HG02970 (cell line): ENCODE data around the gene ZNF362.
"Not testable (repeated sequence)": the region's sequence is repeated elsewhere in the genome, so short reads cannot be mapped to it uniquely, and the experiment has no call there.

Experiments used
- ATAC-seq: cut with Tn5 transposase; IDR thresholded peaks from one replicate; pipeline ENCODE4 v1.9.1; 2021; ENCODE audit warnings: mild to moderate bottlenecking, moderate library complexity, moderate number of reproducible peaks; ENCODE audit not compliant: unreplicated experiment, low FRiP score

The ZNF362 gene

GRCh38 chr1:33281554-33282303, 25.4 kb downstream of the ZNF362 start:
- no peak for ATAC-seq

GRCh38 chr1:33282791-33283190, 26.5 kb downstream of the ZNF362 start:
- no peak for ATAC-seq

GRCh38 chr1:33284049-33284448, 27.8 kb downstream of the ZNF362 start:
- ATAC-seq = no peak

- ATAC-seq = no peak
Measured at GRCh38 chr1:33286451-33287185, 30.3 kb downstream of the ZNF362 start.

GRCh38 chr1:33287317-33287716, 31.0 kb downstream of the ZNF362 start:
- ATAC-seq = no peak

GRCh38 chr1:33288976-33289857, 32.9 kb downstream of the ZNF362 start:
- ATAC-seq = no peak

- no peak for ATAC-seq
Measured at GRCh38 chr1:33289858-33290154, 33.5 kb downstream of the ZNF362 start.

GRCh38 chr1:33290615-33291014, 34.3 kb downstream of the ZNF362 start:
- not testable (repeated sequence) for ATAC-seq

- no peak for ATAC-seq
Measured at GRCh38 chr1:33292726-33293340, 36.5 kb downstream of the ZNF362 start.

- no peak for ATAC-seq
Measured at GRCh38 chr1:33294071-33295010, 38.0 kb downstream of the ZNF362 start.

GRCh38 chr1:33295023-33295422, 38.7 kb downstream of the ZNF362 start:
- no peak for ATAC-seq

- ATAC-seq = no peak
Measured at GRCh38 chr1:33295450-33296081, 39.3 kb downstream of the ZNF362 start.

- no peak for ATAC-seq
Measured at GRCh38 chr1:33296082-33296458, 39.8 kb downstream of the ZNF362 start.

GRCh38 chr1:33296824-33297223, 40.5 kb downstream of the ZNF362 start:
- ATAC-seq = no peak

GRCh38 chr1:33297911-33298622, 41.8 kb downstream of the ZNF362 start:
- ATAC-seq = no peak

GRCh38 chr1:33298623-33299277, 42.5 kb downstream of the ZNF362 start:
- ATAC-seq = no peak

- ATAC-seq = no peak
Measured at GRCh38 chr1:33299461-33300155, 43.3 kb downstream of the ZNF362 start.

- ATAC-seq = no peak
Measured at GRCh38 chr1:33300673-33301072, 44.4 kb downstream of the ZNF362 start.
